ENCODE results near the gene NAPB. TPM values are rescaled to one million over a fixed set of nuclear protein-coding genes. Genes with fewer than 3 reads are reported as not detected.

NAPB gene
- total RNA-seq, 1 experiment from 2014 or later, result 15.8 TPM

GRCh38 chr20:23440004-23440403, 18.7 kb upstream of the NAPB start:
- no peak for DNase-seq (ENCODE audit: extremely low read depth, low read depth)

GRCh38 chr20:23438661-23439060, 17.4 kb upstream of the NAPB start:
- no peak for DNase-seq (ENCODE audit: extremely low read depth, low read depth)

GRCh38 chr20:23437126-23437899, 16.0 kb upstream of the NAPB start:
- no peak for DNase-seq (ENCODE audit: extremely low read depth, low read depth)

- no peak for DNase-seq (ENCODE audit: extremely low read depth, low read depth)
Measured at GRCh38 chr20:23436681-23437080, 15.4 kb upstream of the NAPB start.

GRCh38 chr20:23435626-23436539, 14.6 kb upstream of the NAPB start:
- DNase-seq (ENCODE audit: extremely low read depth, low read depth), result no peak

- no peak for DNase-seq (ENCODE audit: extremely low read depth, low read depth)
Measured at GRCh38 chr20:23434521-23435313, 13.4 kb upstream of the NAPB start.

- DNase-seq (ENCODE audit: extremely low read depth, low read depth), result no peak
Measured at GRCh38 chr20:23433628-23434027, 12.3 kb upstream of the NAPB start.

- DNase-seq (ENCODE audit: extremely low read depth, low read depth), result no peak
Measured at GRCh38 chr20:23425129-23425528, 3.8 kb upstream of the NAPB start.

GRCh38 chr20:23419995-23420901, 1.0 kb downstream of the NAPB start:
- no peak for DNase-seq (ENCODE audit: extremely low read depth, low read depth)

GRCh38 chr20:23419657-23419994, 1.7 kb downstream of the NAPB start:
- no peak for DNase-seq (ENCODE audit: extremely low read depth, low read depth)

GRCh38 chr20:23417861-23418260, 3.4 kb downstream of the NAPB start:
- no peak for DNase-seq (ENCODE audit: extremely low read depth, low read depth)

- no peak for DNase-seq (ENCODE audit: extremely low read depth, low read depth)
Measured at GRCh38 chr20:23415959-23416583, 5.2 kb downstream of the NAPB start.

GRCh38 chr20:23415555-23415954, 5.7 kb downstream of the NAPB start:
- DNase-seq (ENCODE audit: extremely low read depth, low read depth), result no peak

- DNase-seq (ENCODE audit: extremely low read depth, low read depth), result no peak
Measured at GRCh38 chr20:23414526-23415188, 6.6 kb downstream of the NAPB start.

GRCh38 chr20:23413862-23414422, 7.3 kb downstream of the NAPB start:
- no peak for DNase-seq (ENCODE audit: extremely low read depth, low read depth)

- peak; percentile 86 for DNase-seq (ENCODE audit: extremely low read depth, low read depth)
Measured at GRCh38 chr20:23412026-23412425, 9.3 kb downstream of the NAPB start.

- DNase-seq (ENCODE audit: extremely low read depth, low read depth), result no peak
Measured at GRCh38 chr20:23410916-23411695, 10.2 kb downstream of the NAPB start.

GRCh38 chr20:23409800-23410199, 11.5 kb downstream of the NAPB start:
- no peak for DNase-seq (ENCODE audit: extremely low read depth, low read depth)

Measured in NCI-H460 (cell line).